ENCODE data around the gene KCNIP1.
"Not testable (repeated sequence)": the region's sequence is repeated elsewhere in the genome, so short reads cannot be mapped to it uniquely, and the experiment has no call there.

The KCNIP1 gene

GRCh38 chr5:170765868-170766267, 262.0 kb downstream of the KCNIP1 start:
- DNase-seq (ENCODE audit: low read depth in 3 of 3, low spot score in 1 of 3): not testable (repeated sequence)

- DNase-seq (ENCODE audit: low read depth in 3 of 3, low spot score in 1 of 3): no peak
Measured at GRCh38 chr5:170769246-170769645, 265.4 kb downstream of the KCNIP1 start.

- DNase-seq (ENCODE audit: low read depth in 3 of 3, low spot score in 1 of 3): no peak
Measured at GRCh38 chr5:170769898-170770416, 266.1 kb downstream of the KCNIP1 start.

GRCh38 chr5:170771496-170771895, 267.7 kb downstream of the KCNIP1 start:
- no peak for DNase-seq (ENCODE audit: low read depth in 3 of 3, low spot score in 1 of 3)

- no peak for DNase-seq (ENCODE audit: low read depth in 3 of 3, low spot score in 1 of 3)
Measured at GRCh38 chr5:170773024-170773985, 269.5 kb downstream of the KCNIP1 start.

GRCh38 chr5:170774831-170775230, 271.0 kb downstream of the KCNIP1 start:
- no peak for DNase-seq (ENCODE audit: low read depth in 3 of 3, low spot score in 1 of 3)

GRCh38 chr5:170781946-170782345, 278.1 kb downstream of the KCNIP1 start:
- no peak for DNase-seq (ENCODE audit: low read depth in 3 of 3, low spot score in 1 of 3)

GRCh38 chr5:170782438-170782837, 278.6 kb downstream of the KCNIP1 start:
- no peak for DNase-seq (ENCODE audit: low read depth in 3 of 3, low spot score in 1 of 3)

GRCh38 chr5:170783498-170784247, 279.9 kb downstream of the KCNIP1 start, which contains the start of gene GABRP:
Gene GABRP (plus strand): TSS chr5:170783725. CDS start chr5:170788616, 4,891 bp downstream.
- no peak for DNase-seq (ENCODE audit: low read depth in 3 of 3, low spot score in 1 of 3)

- no peak for DNase-seq (ENCODE audit: low read depth in 3 of 3, low spot score in 1 of 3)
Measured at GRCh38 chr5:170785416-170785815, 281.6 kb downstream of the KCNIP1 start.

All from stimulated activated CD4-positive, alpha-beta T cell treated with anti-CD3 and anti-CD28 coated beads, TNF-alpha, amount 100 ng/mL, for 1 hour (primary cell).